Left renal cortex interstitium (tissue), 4 donors: ENCODE results near the gene AFM. TPM values are rescaled to one million over a fixed set of nuclear protein-coding genes. Genes with fewer than 3 reads are reported as not detected.

Experiments
- DNase-seq, 4 donors: peaks; one replicate each; pipeline ENCODE4 v3.0.0-alpha.2; 2013; ENCODE audit warnings: low read depth in 4 of 4, low spot score in 2 of 4, missing footprints in 1 of 4
- polyA plus RNA-seq, 4 donors: library from polyadenylated mRNA; unstranded; fragments of 120-200 nt; gene quantifications; one replicate each; pipeline ENCODE4 v1.2.1, GENCODE V29; 2013; ENCODE audit not compliant: insufficient read length in 4 of 4

Gene AFM
- polyA plus RNA-seq, 4 donors, result 9.2 to 20.8 (median 13.3) TPM

DNA sequence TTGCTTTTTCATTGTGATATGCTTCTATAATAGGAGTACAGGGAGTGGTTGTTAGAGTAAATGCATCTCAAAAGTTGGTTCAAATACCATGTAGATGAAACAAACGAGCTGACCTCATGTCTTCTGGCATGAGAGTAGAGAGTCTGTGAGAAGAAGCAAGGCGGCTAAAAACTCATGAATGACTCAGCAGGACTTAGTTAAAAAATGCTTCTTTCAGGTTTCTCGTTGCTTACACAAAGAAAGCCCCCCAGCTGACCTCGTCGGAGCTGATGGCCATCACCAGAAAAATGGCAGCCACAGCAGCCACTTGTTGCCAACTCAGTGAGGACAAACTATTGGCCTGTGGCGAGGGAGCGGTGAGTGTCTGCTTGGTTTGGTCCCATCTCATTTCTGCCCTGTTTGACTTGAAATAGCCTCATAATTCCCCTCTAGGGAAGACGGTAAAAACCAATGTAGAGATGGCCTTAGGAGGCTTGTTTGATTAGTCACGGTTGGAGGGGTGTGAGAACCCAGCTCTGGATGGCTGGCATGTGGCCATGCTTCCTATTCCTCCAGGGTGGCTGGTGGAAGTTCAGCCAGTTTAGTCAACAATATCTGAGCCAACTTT, 31.0 kb upstream of the AFM start:
- no peak for DNase-seq

GRCh38 chr4:73451404-73451803, 30.1 kb upstream of the AFM start:
- DNase-seq, result no peak

- DNase-seq, result no peak
These were observed 29.4 kb upstream of the AFM start for GRCh38 chr4:73451981-73452747.

GRCh38 chr4:73452953-73453700, 28.4 kb upstream of the AFM start:
- DNase-seq, result no peak

GRCh38 chr4:73453701-73454005, 27.9 kb upstream of the AFM start:
- DNase-seq, result no peak

GRCh38 chr4:73454920-73455319, 26.6 kb upstream of the AFM start:
- DNase-seq, result no peak

- no peak for DNase-seq
These were observed 25.1 kb upstream of the AFM start for GRCh38 chr4:73456177-73457022.

DNA sequence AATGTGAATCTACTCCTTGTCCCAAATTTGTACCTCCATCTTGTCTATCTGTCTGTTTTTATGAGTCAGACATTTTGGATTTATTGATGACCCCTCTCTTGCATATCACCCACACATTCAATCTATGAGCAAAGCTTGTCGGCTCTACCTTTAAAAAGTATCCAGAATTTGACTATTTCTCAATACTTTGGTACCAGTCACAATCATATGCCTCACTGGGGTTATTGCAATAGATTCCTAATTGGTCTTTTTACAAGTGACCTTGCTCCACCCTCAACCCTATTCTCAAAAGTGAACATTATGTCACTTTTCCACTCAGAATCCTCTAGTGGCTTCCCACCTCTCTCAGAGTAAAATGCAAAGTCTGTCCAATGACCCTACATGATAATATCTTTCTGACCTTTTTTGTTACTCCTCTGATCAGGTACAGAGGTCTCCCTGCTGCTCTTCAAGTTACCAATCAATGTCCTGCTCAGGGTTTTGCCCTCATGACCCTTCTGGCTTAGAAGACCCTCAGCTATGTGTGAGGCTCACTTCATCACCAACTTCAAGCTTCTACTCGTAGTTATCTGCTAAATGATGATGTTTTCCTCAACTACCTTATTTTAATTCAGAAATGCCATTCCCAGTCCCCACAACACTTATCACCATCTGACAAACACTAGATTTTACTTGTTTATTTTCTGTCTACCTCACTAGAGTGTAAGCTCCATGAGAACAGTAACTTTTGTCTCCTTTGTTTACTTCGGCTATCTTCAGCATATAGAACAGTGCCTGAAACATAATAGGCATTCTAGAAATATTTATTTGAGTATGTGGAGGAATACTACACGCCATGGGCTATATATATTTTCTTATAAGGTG, 23.1 kb upstream of the AFM start:
- DNase-seq, result no peak

DNA sequence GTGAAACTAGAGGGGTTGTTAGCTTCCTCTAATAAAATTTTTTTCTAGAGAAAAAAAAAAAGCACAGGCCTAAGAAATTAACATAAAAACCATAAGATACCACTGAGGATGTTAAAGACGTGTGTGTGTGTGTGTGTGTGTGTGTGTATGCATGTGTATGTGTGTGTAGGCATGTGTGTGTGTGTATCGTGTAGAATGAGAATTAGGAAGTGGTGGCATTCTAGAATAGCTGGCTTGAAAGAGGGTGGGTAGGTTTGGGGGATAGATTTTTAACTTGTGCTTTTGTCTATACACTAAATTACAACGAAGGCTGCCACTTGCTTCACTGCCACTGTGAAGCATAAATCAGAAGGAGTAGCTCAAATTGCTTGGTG, 22.5 kb upstream of the AFM start:
- no peak for DNase-seq

GRCh38 chr4:73460913-73461522, 20.5 kb upstream of the AFM start:
- DNase-seq, result no peak

- DNase-seq, result no peak
These were observed 13.4 kb upstream of the AFM start for GRCh38 chr4:73468170-73468569.

DNA sequence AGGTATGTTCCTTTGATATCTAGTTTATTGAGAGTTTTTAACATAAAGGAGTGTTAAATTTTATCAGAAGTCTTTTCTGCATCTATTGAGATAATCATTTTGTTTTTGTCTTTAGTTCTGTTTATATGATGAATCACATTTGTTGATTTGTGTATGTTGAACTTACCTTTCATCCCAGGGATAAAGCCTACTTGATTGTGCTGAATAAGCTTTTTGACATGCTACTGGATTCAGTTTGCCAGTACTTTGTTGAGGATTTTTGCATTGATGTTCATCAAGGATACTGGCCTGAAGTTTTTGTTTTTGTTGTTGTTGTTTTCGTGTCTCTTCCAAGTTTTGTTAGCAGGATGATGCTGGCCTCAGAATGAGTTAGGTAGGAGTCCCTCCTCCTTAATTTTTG, 10.8 kb upstream of the AFM start:
- no peak for DNase-seq

DNA sequence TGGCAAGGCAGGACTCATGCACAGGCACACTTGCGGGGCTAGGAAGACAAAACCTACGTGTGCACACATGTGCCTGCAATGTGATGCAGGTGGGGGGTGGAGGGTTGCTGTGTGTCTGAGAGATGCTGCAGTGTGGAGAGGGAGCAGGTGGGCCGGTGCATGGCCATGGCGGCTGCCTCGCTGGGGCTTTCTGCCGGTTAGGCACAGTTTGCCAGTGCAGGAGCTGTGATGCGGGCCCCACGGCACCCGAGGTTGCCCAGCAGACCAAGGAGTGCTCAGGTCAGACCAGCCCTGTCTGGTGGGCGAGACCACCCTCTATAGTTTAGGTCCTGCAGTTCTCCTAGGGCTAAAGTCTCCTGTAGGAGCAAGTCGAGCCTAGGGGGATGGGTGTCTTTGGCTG, 4.4 kb upstream of the AFM start:
- DNase-seq, result no peak

- no peak for DNase-seq
These were observed 2.2 kb upstream of the AFM start for GRCh38 chr4:73479323-73479722.

DNA sequence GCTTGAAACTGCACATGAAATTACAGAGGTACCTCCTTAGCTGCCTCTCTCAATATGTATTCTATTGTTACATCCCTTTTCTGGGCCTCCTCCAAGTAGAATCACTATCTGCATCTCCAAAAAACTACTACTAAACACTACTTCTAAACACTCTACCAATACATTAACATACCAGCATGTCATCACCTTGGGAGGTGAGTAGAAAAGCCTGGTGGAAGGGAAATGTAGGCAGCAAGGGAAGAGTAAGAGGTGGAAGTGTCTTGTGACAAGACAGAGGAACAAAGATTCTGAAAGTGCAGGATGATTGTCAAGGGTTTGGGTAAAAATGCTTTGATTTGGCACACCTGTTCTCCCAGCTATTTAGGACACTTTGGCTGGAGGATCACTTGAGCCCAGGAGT, 3.5 kb downstream of the AFM start:
- no peak for DNase-seq

DNA sequence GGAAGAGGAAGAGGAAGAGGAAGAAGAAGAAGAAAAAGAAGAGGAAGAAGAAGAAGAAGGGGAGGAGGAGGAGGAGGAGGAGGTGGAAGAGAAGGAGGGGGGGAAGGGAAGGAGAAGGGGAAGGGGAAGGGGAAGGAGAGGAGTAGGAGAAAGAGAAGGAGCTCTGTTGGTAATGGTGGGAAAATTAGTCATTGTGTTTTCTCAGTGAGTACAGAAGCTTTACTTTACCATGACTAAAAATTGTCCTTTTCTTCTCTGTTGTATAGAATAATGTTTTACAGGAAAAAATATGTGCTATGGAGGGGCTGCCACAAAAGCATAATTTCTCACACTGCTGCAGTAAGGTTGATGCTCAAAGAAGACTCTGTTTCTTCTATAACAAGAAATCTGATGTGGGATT, 4.1 kb downstream of the AFM start:
- DNase-seq, result no peak

DNA sequence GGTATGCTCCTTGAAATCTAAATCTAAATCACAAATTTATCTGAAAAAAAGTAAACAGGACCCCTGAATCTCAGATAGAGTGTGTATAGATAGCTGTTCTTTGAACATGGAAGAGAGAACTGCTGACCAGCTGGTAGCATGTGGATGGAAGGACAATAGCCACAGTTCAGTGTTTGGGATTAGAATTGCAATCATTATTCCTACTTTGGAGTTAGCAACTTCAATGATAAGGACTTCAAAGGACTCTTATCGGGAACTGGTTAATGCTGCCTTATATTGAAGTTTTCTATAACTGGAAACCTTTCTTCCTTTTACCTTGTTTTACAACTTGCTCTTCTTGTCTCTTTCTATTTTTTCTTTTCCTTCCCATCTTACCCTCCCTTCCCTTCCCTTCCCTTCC, 5.0 kb downstream of the AFM start:
- DNase-seq, result no peak

- DNase-seq, result no peak
These were observed 5.7 kb downstream of the AFM start for GRCh38 chr4:73487233-73487632.

- DNase-seq, result no peak
These were observed 18.6 kb downstream of the AFM start for GRCh38 chr4:73499996-73500765.
